ENCODE results near the gene CCDC71.

DNA sequence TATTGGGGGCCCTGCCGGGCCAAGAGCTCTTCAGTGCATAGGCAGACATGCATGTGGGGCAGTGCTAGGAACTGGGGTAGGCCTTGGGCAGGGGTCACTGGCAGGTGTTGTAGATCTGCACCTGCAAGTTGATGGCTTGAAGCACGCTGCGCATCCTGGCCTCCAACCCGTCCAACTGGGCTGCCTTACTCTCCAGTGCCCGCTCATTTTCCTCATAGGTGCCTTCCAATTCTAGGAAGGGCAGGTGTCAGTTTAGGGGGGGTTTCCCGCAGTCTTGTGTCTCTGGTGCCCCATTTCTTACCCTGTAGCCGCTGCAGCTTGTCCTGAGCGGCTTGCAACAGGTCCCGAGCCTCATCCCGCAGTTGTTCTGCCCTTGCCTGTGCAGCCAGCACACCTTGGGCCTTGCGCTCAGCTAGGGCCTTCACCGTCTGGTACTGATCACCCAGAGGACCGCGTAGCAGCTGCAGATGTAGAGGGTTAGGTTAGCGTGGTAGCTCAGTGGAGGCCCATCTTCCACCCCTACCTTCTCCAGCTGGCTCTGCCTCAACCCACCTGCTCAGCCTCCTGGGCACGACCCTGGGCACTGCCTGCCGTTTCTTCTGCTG lies 44.9 kb downstream of the CCDC71 start:
- no peak for TF ChIP-seq POLR2A (IDR thresholded peaks at IDR 0.05)
- TF ChIP-seq CTCF (IDR thresholded peaks at IDR 0.05): no peak

Data from Peyer's patch (tissue), 4 donors.